ENCODE results near the gene ATXN7L3. TPM values are rescaled to one million over a fixed set of nuclear protein-coding genes. Genes with fewer than 3 reads are reported as not detected.

The ATXN7L3 gene
- total and polyA plus RNA-seq, 9 of the 15 experiments (the other 6 are each of a cell fraction or from before 2014, with no cell fraction given), result 0.62 to 66.1 (median 33.2) TPM

GRCh38 chr17:44221084-44221861 is 21.6 kb upstream of the ATXN7L3 start (continued):
- TF ChIP-seq PKNOX1 (IDR thresholded peaks at IDR 0.05) (no peak), ESRRB (CRISPR knock-in tag; IDR thresholded peaks at IDR 0.05; ENCODE audit: borderline replicate concordance) (no peak), RB1 (IDR thresholded peaks at IDR 0.05; ENCODE audit: low read depth) (peak; percentile 24; the same call in 1 of the 2 replicates), TSC22D4 (tag; IDR thresholded peaks at IDR 0.05) (no peak), HMGXB4 (CRISPR knock-in tag; IDR thresholded peaks at IDR 0.05) (no peak), NFIC (IDR thresholded peaks at IDR 0.05) (peak; percentile 65), ZNF384 (IDR thresholded peaks at IDR 0.05; ENCODE audit: low read depth, low read length) (peak; percentile 66), NONO (IDR thresholded peaks at IDR 0.05; ENCODE audit: low read depth in 2 of 2, low read length in 1 of 2) (0 out of 4 replicates have a peak, but pooled peaks of 1 of the 2 experiments have one; percentile 29), ZNF830 (CRISPR knock-in tag; IDR thresholded peaks at IDR 0.05) (no peak), ZNF175 (CRISPR knock-in tag; IDR thresholded peaks at IDR 0.05; ENCODE audit: low read depth) (no peak), SIN3A (IDR thresholded peaks at IDR 0.05; ENCODE audit: borderline replicate concordance in 2 of 2, control insufficient read depth in 1 of 2, low read depth in 2 of 2, low read length in 2 of 2) (peak in 1 of 2 experiments; percentile 29; a peak in 1 of 4 replicates), ZNF75A (CRISPR knock-in tag; IDR thresholded peaks at IDR 0.05) (no peak), L3MBTL2 (IDR thresholded peaks at IDR 0.05) (peak; percentile 6; the same call in 1 of the 2 replicates), ZNF398 (CRISPR knock-in tag; IDR thresholded peaks at IDR 0.05) (no peak), ZNF263 (CRISPR knock-in tag; IDR thresholded peaks at IDR 0.05; ENCODE audit: borderline replicate concordance) (peak; percentile 82), KDM5B (IDR thresholded peaks at IDR 0.05; ENCODE audit: insufficient replicate concordance, low read depth, low read length) (peak; percentile 65), MLX (CRISPR knock-in tag; conservative IDR thresholded peaks at IDR 0.05) (no peak), TCF3 (CRISPR knock-in tag; IDR thresholded peaks at IDR 0.05) (peak; percentile 25; the same call in 1 of the 2 replicates), ZKSCAN3 (CRISPR knock-in tag; IDR thresholded peaks at IDR 0.05) (no peak)
- TF ChIP-seq, protein P1, sequence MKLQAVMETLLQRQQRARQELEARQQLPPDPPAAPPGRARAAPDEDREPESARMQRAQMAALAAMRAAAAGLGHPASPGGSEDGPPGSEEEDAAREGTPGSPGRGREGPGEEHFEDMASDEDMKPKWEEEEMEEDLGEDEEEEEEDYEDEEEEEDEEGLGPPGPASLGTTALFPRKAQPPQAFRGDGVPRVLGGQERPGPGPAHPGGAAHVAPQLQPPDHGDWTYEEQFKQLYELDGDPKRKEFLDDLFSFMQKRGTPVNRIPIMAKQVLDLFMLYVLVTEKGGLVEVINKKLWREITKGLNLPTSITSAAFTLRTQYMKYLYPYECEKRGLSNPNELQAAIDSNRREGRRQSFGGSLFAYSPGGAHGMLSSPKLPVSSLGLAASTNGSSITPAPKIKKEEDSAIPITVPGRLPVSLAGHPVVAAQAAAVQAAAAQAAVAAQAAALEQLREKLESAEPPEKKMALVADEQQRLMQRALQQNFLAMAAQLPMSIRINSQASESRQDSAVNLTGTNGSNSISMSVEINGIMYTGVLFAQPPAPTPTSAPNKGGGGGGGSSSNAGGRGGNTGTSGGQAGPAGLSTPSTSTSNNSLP (IDR thresholded peaks at IDR 0.05; ENCODE audit: borderline replicate concordance, low read depth, low read length), result no peak

Measured in K562 (cell line).